Stimulated activated CD4-positive, alpha-beta T cell treated with anti-CD3 and anti-CD28 coated beads, Interleukin-4, amount 100 ng/mL, for 24 hours (primary cell): ENCODE data around the gene ATP11A.

Source experiments
- DNase-seq: peaks from one replicate; pipeline ENCODE4 v3.0.0-alpha.2; 2020

The ATP11A gene

GRCh38 chr13:112711528-112712265, 21.9 kb downstream of the ATP11A start:
- DNase-seq = peak; percentile 12

GRCh38 chr13:112712451-112713207, 22.8 kb downstream of the ATP11A start:
- DNase-seq = no peak

GRCh38 chr13:112713517-112714253, 23.8 kb downstream of the ATP11A start:
- DNase-seq = no peak

- no peak for DNase-seq
Measured at GRCh38 chr13:112714376-112715174, 24.7 kb downstream of the ATP11A start.

GRCh38 chr13:112715210-112715609, 25.4 kb downstream of the ATP11A start:
- DNase-seq = no peak

- DNase-seq = no peak
Measured at GRCh38 chr13:112715715-112716460, 26.1 kb downstream of the ATP11A start.

GRCh38 chr13:112716461-112716820, 26.6 kb downstream of the ATP11A start:
- no peak for DNase-seq

- DNase-seq = no peak
Measured at GRCh38 chr13:112716841-112717520, 27.1 kb downstream of the ATP11A start.

- no peak for DNase-seq
Measured at GRCh38 chr13:112718318-112718717, 28.5 kb downstream of the ATP11A start.

GRCh38 chr13:112719016-112719415, 29.2 kb downstream of the ATP11A start:
- no peak for DNase-seq

GRCh38 chr13:112719556-112719955, 29.7 kb downstream of the ATP11A start:
- DNase-seq = no peak

GRCh38 chr13:112720251-112720650, 30.4 kb downstream of the ATP11A start:
- DNase-seq = no peak

GRCh38 chr13:112720814-112721197, 31.0 kb downstream of the ATP11A start:
- DNase-seq = no peak

GRCh38 chr13:112721198-112722104, 31.6 kb downstream of the ATP11A start:
- no peak for DNase-seq

GRCh38 chr13:112722433-112723263, 32.8 kb downstream of the ATP11A start:
- no peak for DNase-seq

GRCh38 chr13:112723771-112724170, 33.9 kb downstream of the ATP11A start:
- DNase-seq = no peak

GRCh38 chr13:112724788-112725345, 35.0 kb downstream of the ATP11A start:
- DNase-seq = no peak

GRCh38 chr13:112725346-112726015, 35.6 kb downstream of the ATP11A start:
- DNase-seq = no peak
